ENCODE measurements around the gene BICC1. TPM values are rescaled to one million over a fixed set of nuclear protein-coding genes. Genes with fewer than 3 reads are reported as not detected.

BICC1 gene
- total RNA-seq, 1 experiment from 2014 or later, result 0.52 TPM

Other genes starting within 250 kb of the BICC1 start
- 9.6 and 10.7 TPM in 2 replicates for gene IPMK, start 245.0 kb upstream of the BICC1 start, total RNA-seq (2014; rRNA removed; shearing (Covaris generic))
- 71.7 and 77.7 TPM in 2 replicates for gene CISD1, start 243.7 kb upstream of the BICC1 start, total RNA-seq (2014; rRNA removed; shearing (Covaris generic))
- 19.5 and 20.7 TPM in 2 replicates for gene UBE2D1, start 177.9 kb upstream of the BICC1 start, total RNA-seq (2014; rRNA removed; shearing (Covaris generic))
- 69.6 and 89.6 TPM in 2 replicates for gene TFAM, start 127.5 kb upstream of the BICC1 start, total RNA-seq (2014; rRNA removed; shearing (Covaris generic))

Measured in NCI-H460 (cell line).